GM15510 (cell line): ENCODE results near the gene SDHB.

Experiments
- POLR2A ChIP-seq: IDR thresholded peaks from 3 replicates; pipeline ENCODE4 v1.6.1; 2011; ENCODE audit warnings: borderline replicate concordance; ENCODE audit not compliant: insufficient read length; ENCODE audit errors: extremely low read depth

Gene SDHB

GRCh38 chr1:17014671-17015567, 38.9 kb downstream of the SDHB start:
- TF ChIP-seq POLR2A = no peak

GRCh38 chr1:17013491-17014320, 40.1 kb downstream of the SDHB start:
- no peak for TF ChIP-seq POLR2A

GRCh38 chr1:17012775-17013490, 40.9 kb downstream of the SDHB start:
- TF ChIP-seq POLR2A = no peak

- peak; percentile 54 for TF ChIP-seq POLR2A
These were observed 42.2 kb downstream of the SDHB start, which contains the start of gene ATP13A2 for GRCh38 chr1:17011439-17012307. ATP13A2 (minus strand) TSS chr1:17011928; CDS start chr1:17011738, 190 bp downstream.

DNA sequence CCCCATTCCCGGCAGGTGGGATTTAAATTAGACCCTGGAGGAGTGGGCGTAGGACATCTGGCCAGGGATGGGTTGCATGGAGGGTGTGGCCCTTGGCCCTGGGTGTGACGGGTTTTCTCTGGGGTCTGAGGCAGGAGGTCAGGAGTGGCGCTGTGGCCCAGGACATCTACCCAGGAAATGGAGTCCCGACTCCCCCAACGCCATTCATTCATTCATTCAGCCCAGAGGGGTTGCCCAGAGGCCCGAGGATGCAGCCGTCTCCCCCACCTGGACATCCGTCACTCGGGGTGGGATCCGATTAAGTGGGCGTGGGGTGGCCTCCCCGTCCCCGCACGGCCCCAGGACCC, 42.8 kb downstream of the SDHB start:
- no peak for TF ChIP-seq POLR2A

DNA sequence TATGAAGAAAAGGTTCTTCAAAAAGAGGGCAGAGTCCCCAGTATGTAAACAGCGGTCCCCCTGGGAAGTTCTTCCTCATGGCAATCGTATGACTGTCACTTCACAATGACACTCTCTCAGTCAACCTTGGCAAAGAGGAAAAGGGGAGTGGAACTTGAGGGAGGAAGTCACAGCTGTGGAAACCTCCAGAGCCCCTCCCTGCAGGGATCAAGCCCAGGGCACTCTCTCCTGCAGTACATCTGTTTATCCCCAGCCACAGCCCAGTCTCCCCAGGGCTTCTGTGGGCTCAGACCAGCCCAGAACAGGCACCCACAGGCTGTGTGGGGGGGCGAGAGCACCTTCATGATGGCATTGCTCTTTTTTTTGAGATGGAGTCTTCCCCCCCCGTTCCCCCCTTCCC, 44.1 kb downstream of the SDHB start:
- no peak for TF ChIP-seq POLR2A

GRCh38 chr1:17008208-17008855, 45.5 kb downstream of the SDHB start:
- TF ChIP-seq POLR2A = no peak

- TF ChIP-seq POLR2A = no peak
These were observed 46.7 kb downstream of the SDHB start for GRCh38 chr1:17007121-17007520.

- TF ChIP-seq POLR2A = no peak
These were observed 48.5 kb downstream of the SDHB start for GRCh38 chr1:17005365-17005740.

- TF ChIP-seq POLR2A = no peak
These were observed 49.1 kb downstream of the SDHB start for GRCh38 chr1:17004466-17005364.

DNA sequence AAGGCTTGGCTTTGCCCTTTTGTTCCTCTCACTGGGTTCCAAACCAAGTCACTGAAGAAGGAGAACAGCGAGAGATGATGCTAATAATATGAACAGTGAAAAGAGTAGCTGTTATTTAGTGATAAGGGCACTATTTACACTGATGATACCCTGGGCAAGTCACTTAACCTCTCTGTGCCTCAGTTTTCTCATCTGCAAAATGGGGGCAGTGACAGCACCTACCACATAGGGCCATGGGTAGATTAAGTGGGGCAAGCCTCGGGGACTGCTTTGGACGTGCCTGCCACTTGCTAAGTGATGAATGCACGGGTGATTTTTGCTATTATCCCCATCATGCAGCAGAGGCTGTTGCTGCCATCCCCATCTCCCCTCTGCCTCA, 51.3 kb downstream of the SDHB start:
- TF ChIP-seq POLR2A = no peak

GRCh38 chr1:17001760-17002523, 51.9 kb downstream of the SDHB start:
- no peak for TF ChIP-seq POLR2A
